IMR-90 (cell line): ENCODE data around the gene LDAH. TPM values are rescaled to one million over a fixed set of nuclear protein-coding genes. Genes with fewer than 3 reads are reported as not detected.

Experiments
- ATAC-seq: fragments of 200-7000 bp; cut with Tn5 transposase; 2 replicates; pipeline ENCODE4 v1.9.1; 2020; ENCODE audit warnings: low read depth, mild to moderate bottlenecking, moderate library complexity
- BruUV-seq: library from RNA; stranded (reverse); fragments of 400-500 nt; replicated peaks from 2 replicates; lab custom pipeline; 2021; lab: Mats Ljungman, UMichigan
- CTCF ChIA-PET: fragments of 300-600 bp; formaldehyde crosslinking; extraction: SDS; loops from one replicate; lab custom pipeline; 2021; ENCODE audit warnings: antibody characterized with exemption; lab: Yijun Ruan, JAX
- POLR2A ChIA-PET: fragments of 300-600 bp; sonication (Branson Sonifier 250); formaldehyde crosslinking; loops from one replicate; lab custom pipeline; 2022; ENCODE audit warnings: antibody characterized with exemption; ENCODE audit not compliant: unreplicated experiment; lab: Charles Lee
- DNase-seq: peaks from one replicate; pipeline ENCODE4 v3.0.0; 2013
- H2AFZ ChIP-seq: replicated peaks from 2 replicates; pipeline ENCODE3; 2013; ENCODE audit warnings: low read length, mild to moderate bottlenecking; ENCODE audit not compliant: poor library complexity
- H2AK5ac ChIP-seq: 2 replicates; pipeline ENCODE4 v1.6.1; 2013; ENCODE audit warnings: low read depth, low read length, inconsistent platforms
- H2AK9ac ChIP-seq: replicated peaks from 2 replicates; pipeline ENCODE3; 2013; ENCODE audit warnings: mild to moderate bottlenecking, low read depth, low read length, moderate library complexity; ENCODE audit not compliant: poor library complexity
- H2BK120ac ChIP-seq: 2 replicates; pipeline ENCODE4 v1.6.1; 2013; ENCODE audit warnings: low read depth, low read length, inconsistent platforms
- H2BK15ac ChIP-seq: 3 replicates; pipeline ENCODE4 v1.6.1; 2013; ENCODE audit warnings: low read depth, low read length, inconsistent platforms
- H2BK20ac ChIP-seq: 2 replicates; pipeline ENCODE4 v1.6.1; 2013; ENCODE audit warnings: low read depth, mild to moderate bottlenecking, inconsistent platforms, low read length, moderate library complexity
- H2BK5ac ChIP-seq: 2 replicates; pipeline ENCODE4 v1.6.1; 2013; ENCODE audit warnings: mild to moderate bottlenecking, low read depth, low read length, inconsistent platforms; ENCODE audit not compliant: poor library complexity, severe bottlenecking
- H3K14ac ChIP-seq: replicated peaks from 2 replicates; pipeline ENCODE4 v1.6.1; 2013; ENCODE audit warnings: low read depth, low read length, inconsistent platforms
- H3K18ac ChIP-seq: 2 replicates; pipeline ENCODE4 v1.6.1; 2013; ENCODE audit warnings: low read depth, low read length, control low read depth
- H3K23ac ChIP-seq: 2 replicates; pipeline ENCODE4 v1.6.1; 2013; ENCODE audit warnings: low read depth, low read length, inconsistent platforms
- H3K27ac ChIP-seq: 2 replicates; pipeline ENCODE4 v1.5.1; 2013; ENCODE audit warnings: mild to moderate bottlenecking, control low read depth, low read length; ENCODE audit not compliant: insufficient read depth
- H3K27me3 ChIP-seq: 2 replicates; pipeline ENCODE4 v1.6.1; 2013; ENCODE audit warnings: low read length; ENCODE audit not compliant: control insufficient read depth, insufficient read depth
- H3K36me3 ChIP-seq: 2 replicates; pipeline ENCODE4 v1.6.1; 2013; ENCODE audit warnings: low read length, mixed read lengths; ENCODE audit not compliant: control insufficient read depth, insufficient read depth
- H3K4ac ChIP-seq: 2 replicates; pipeline ENCODE4 v1.6.1; 2013; ENCODE audit warnings: low read depth, low read length, inconsistent platforms
- H3K4me1 ChIP-seq: 2 replicates; pipeline ENCODE4 v1.6.1; 2013; ENCODE audit warnings: low read length, mixed read lengths; ENCODE audit not compliant: control insufficient read depth, insufficient read depth
- H3K4me2 ChIP-seq: 2 replicates; pipeline ENCODE4 v1.6.1; 2013; ENCODE audit warnings: low read depth, mild to moderate bottlenecking, control low read depth, low read length, moderate library complexity
- H3K4me3 ChIP-seq: 2 replicates; pipeline ENCODE4 v1.5.1; 2013; ENCODE audit warnings: low read depth, mild to moderate bottlenecking, control low read depth, low read length, moderate library complexity; ENCODE audit not compliant: insufficient read depth
- H3K56ac ChIP-seq: 2 replicates; pipeline ENCODE4 v1.6.1; 2013; ENCODE audit warnings: low read length, inconsistent platforms; ENCODE audit not compliant: insufficient read depth; ENCODE audit errors: extremely low read depth
- H3K79me1 ChIP-seq, 2 experiments: 2 replicates each; pipeline ENCODE4 v1.6.1; 2013; ENCODE audit warnings: low read length in 2 of 2, inconsistent platforms in 1 of 2, low read depth in 1 of 2
- H3K9ac ChIP-seq: 2 replicates; pipeline ENCODE4 v1.6.1; 2013; ENCODE audit warnings: low read depth, low read length, control low read depth
- H3K9me1 ChIP-seq: 2 replicates; pipeline ENCODE4 v1.6.1; 2013; ENCODE audit warnings: low read length, inconsistent platforms; ENCODE audit not compliant: insufficient read depth
- H3K9me3 ChIP-seq: 2 replicates; pipeline ENCODE4 v1.6.1; 2013; ENCODE audit warnings: low read length; ENCODE audit not compliant: control insufficient read depth, insufficient read depth
- H4K20me1 ChIP-seq: 2 replicates; pipeline ENCODE4 v1.6.1; 2013; ENCODE audit warnings: low read length, inconsistent platforms; ENCODE audit not compliant: insufficient read depth
- H4K5ac ChIP-seq: 2 replicates; pipeline ENCODE4 v1.6.1; 2013; ENCODE audit warnings: mild to moderate bottlenecking, low read depth, low read length, control low read depth
- H4K8ac ChIP-seq, 2 experiments: 2 replicates each; pipeline ENCODE4 v1.6.1; 2013; ENCODE audit warnings: low read depth in 2 of 2, low read length in 2 of 2, control low read depth in 1 of 2, inconsistent platforms in 1 of 2
- H4K91ac ChIP-seq: 2 replicates; pipeline ENCODE4 v1.6.1; 2013; ENCODE audit warnings: low read depth, low read length, inconsistent platforms; ENCODE audit not compliant: insufficient read depth
- BHLHE40 ChIP-seq: fragments of 150-350 bp; IDR thresholded peaks from 2 replicates; pipeline ENCODE4 v1.6.1; 2016; ENCODE audit warnings: mild to moderate bottlenecking, low read depth, low read length
- CEBPB ChIP-seq: IDR thresholded peaks from 2 replicates; pipeline ENCODE4 v1.6.1; 2012; ENCODE audit warnings: low read depth, low read length, improper control_type of control experiment
- CHD1 ChIP-seq: IDR thresholded peaks from 2 replicates; pipeline ENCODE4 v1.6.1; 2012; ENCODE audit warnings: low read depth, low read length, improper control_type of control experiment
- FOS ChIP-seq: fragments of 150-350 bp; IDR thresholded peaks from 2 replicates; pipeline ENCODE4 v1.6.1; 2016; ENCODE audit warnings: low read depth, low read length
- MAFK ChIP-seq: IDR thresholded peaks from 2 replicates; pipeline ENCODE4 v1.6.1; 2012; ENCODE audit warnings: low read depth, low read length, improper control_type of control experiment
- MAZ ChIP-seq: IDR thresholded peaks from 2 replicates; pipeline ENCODE4 v1.6.1; 2012; ENCODE audit warnings: low read depth, mild to moderate bottlenecking, low read length, improper control_type of control experiment, moderate library complexity, borderline replicate concordance
- MXI1 ChIP-seq: IDR thresholded peaks from 2 replicates; pipeline ENCODE4 v1.6.1; 2012; ENCODE audit warnings: low read depth, mild to moderate bottlenecking, low read length, moderate library complexity, borderline replicate concordance
- NFE2L2 ChIP-seq: fragments of 150-350 bp; IDR thresholded peaks from 2 replicates; pipeline ENCODE4 v1.6.1; 2016; ENCODE audit warnings: low read depth, mild to moderate bottlenecking, low read length
- POLR2A ChIP-seq: IDR thresholded peaks from 2 replicates; pipeline ENCODE4 v1.6.1; 2012; ENCODE audit warnings: mild to moderate bottlenecking, low read depth, low read length
- RAD21 ChIP-seq: IDR thresholded peaks from 2 replicates; pipeline ENCODE4 v1.6.1; 2012; ENCODE audit warnings: low read length, improper control_type of control experiment
- RCOR1 ChIP-seq: IDR thresholded peaks from 2 replicates; pipeline ENCODE4 v1.6.1; 2012; ENCODE audit warnings: mild to moderate bottlenecking, low read length, improper control_type of control experiment; ENCODE audit not compliant: insufficient replicate concordance
- RFX5 ChIP-seq: IDR thresholded peaks from 2 replicates; pipeline ENCODE4 v1.8.0; 2012; ENCODE audit warnings: low read depth, mild to moderate bottlenecking, low read length, moderate library complexity
- SMC3 ChIP-seq: fragments of 150-350 bp; IDR thresholded peaks from 2 replicates; pipeline ENCODE4 v1.6.1; 2016; ENCODE audit warnings: low read depth, mild to moderate bottlenecking, antibody characterized with exemption, low read length, moderate library complexity
- WGBS, 2 experiments: methylation state at CpG; one replicate each; pipeline versions ENCODE4 v1.1.5 to v1.1.7; 2013; ENCODE audit warnings: missing lambda C conversion rate in 2 of 2; ENCODE audit not compliant: insufficient read length in 1 of 2; ENCODE audit errors: extremely low coverage in 2 of 2; 5-methylcytosine and 5-hydroxymethylcytosine counted together
- dilution Hi-C: fragments of 300-500 bp; cut with HindIII; formaldehyde crosslinking; loops from one replicate; pipeline ENCODE4 v1.14.3; 2018; ENCODE audit warnings: low sequenced_read_pairs; ENCODE audit not compliant: unreplicated experiment
- in situ Hi-C: fragments of 300-500 bp; cut with MboI; formaldehyde crosslinking; loops from 3 replicates; pipeline ENCODE4 v1.14.3; 2019; ENCODE audit warnings: low sequenced_read_pairs, inconsistent platforms, mixed read lengths
- intact Hi-C: fragments of 100-400 bp; cut with micrococcal nuclease; formaldehyde crosslinking; loops from 2 replicates; pipeline ENCODE4 v1.10.0; 2022
- polyA plus RNA-seq, 3 experiments: library from polyadenylated mRNA; depleted of rRNA; stranded (reverse); fragments of >200 nt; gene quantifications; 2 replicates each; pipeline ENCODE4 v1.2.3, GENCODE V29; 2012; ENCODE audit warnings: low replicate concordance in 1 of 3
- total RNA-seq: library from RNA; depleted of rRNA; stranded (reverse); fragments of >200 nt; gene quantifications from 2 replicates; pipeline ENCODE4 v1.2.3, GENCODE V29; 2012
- TF ChIP-seq, protein P1 (sequence below): fragments of 150-350 bp; IDR thresholded peaks from 2 replicates; pipeline ENCODE4 v1.6.1; 2017; ENCODE audit warnings: mild to moderate bottlenecking, antibody characterized with exemption, low read length, low read depth
- TF ChIP-seq, protein P2 (sequence below): conservative IDR thresholded peaks from 2 replicates; pipeline ENCODE4 v1.5.1; 2012; ENCODE audit warnings: mild to moderate bottlenecking, low read depth, low read length, improper control_type of control experiment
- TF ChIP-seq, protein P3 (sequence below): fragments of 150-350 bp; IDR thresholded peaks from 2 replicates; pipeline ENCODE4 v1.6.1; 2016; ENCODE audit warnings: low read depth, mild to moderate bottlenecking, low read length, moderate library complexity, borderline replicate concordance

LDAH gene
- total and polyA plus RNA-seq, 2 of the 4 experiments (the other 2 are of a cell fraction), result 12.1 to 31.7 TPM

DNA sequence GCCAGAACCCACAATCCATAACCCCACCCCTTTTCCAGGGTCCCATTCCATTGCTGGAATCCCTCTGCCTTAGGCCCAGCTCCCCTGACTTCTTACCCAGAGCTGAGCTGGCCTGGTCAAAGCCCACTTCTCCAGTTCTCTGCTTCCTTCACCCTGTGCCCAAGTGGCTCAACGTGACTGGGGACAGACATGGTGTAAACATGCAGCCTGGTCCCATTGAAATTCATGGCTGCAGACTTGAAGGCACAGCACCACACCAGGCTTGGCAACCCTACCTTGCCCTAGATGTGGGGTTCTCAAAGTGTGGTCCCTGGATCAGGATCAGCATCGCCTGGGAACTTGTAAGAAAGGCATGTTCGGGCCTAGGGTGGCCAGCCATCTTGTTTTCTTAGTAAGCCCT, 175.7 kb downstream of the LDAH start:
- Histone ChIP-seq H3K23ac (no peak overlapping the region), H3K14ac (no peak overlapping the region), H3K4me3 (no peak overlapping the region), H3K27ac (no peak overlapping the region), H2AFZ (no peak overlapping the region), H4K20me1 (peaks cover 13% of the 10 kb centered on the region; the same call in 1 of the 2 replicates), H3K56ac (no peak overlapping the region), H2AK5ac (no peak overlapping the region), H2BK20ac (no peak overlapping the region), H2BK120ac (no peak overlapping the region), H2BK15ac (no peak overlapping the region), H3K36me3 (peaks cover 14% of the 10 kb centered on the region; the same call in 1 of the 2 replicates), H3K4ac (no peak overlapping the region), H2AK9ac (no peak overlapping the region), H3K9me1 (peaks cover 9% of the 10 kb centered on the region), H3K4me2 (no peak overlapping the region), H4K8ac (no peak overlapping the region), H3K9ac (no peak overlapping the region), H3K4me1 (peaks cover 9% of the 10 kb centered on the region), H4K91ac (no peak overlapping the region), H3K9me3 (no peaks in the 10 kb centered on the region), H3K79me1 (peaks cover 10 to 44% of the 10 kb centered on the region in 2 experiments; a peak in 3 of 4 replicates), H4K5ac (no peak overlapping the region), H3K18ac (no peak overlapping the region), H3K27me3 (no peaks in the 10 kb centered on the region), H2BK5ac (no peak overlapping the region)
- no TSS peak for BruUV-seq
- ChIA-PET POLR2A (no interaction called here), CTCF (no interaction called here)
- WGBS, 2 experiments, result no CpG with 5 or more reads among the region's 3 CpGs
- DNase-seq (no peak), ATAC-seq (no peak)
- in situ Hi-C loops, result no loop called here
- dilution Hi-C loops, result loop anchor here (25.0 kb wide), 1 partner anchor 260 kb away; no protein-coding TSS in a partner anchor
- intact Hi-C loops, result no loop called here
- no peak for TF ChIP-seq CHD1
- no peak for TF ChIP-seq RCOR1
- no peak for TF ChIP-seq MAZ
- no peak for TF ChIP-seq NFE2L2
- TF ChIP-seq, protein P1, sequence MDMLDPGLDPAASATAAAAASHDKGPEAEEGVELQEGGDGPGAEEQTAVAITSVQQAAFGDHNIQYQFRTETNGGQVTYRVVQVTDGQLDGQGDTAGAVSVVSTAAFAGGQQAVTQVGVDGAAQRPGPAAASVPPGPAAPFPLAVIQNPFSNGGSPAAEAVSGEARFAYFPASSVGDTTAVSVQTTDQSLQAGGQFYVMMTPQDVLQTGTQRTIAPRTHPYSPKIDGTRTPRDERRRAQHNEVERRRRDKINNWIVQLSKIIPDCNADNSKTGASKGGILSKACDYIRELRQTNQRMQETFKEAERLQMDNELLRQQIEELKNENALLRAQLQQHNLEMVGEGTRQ, result no peak
- TF ChIP-seq MXI1, result no peak
- TF ChIP-seq, protein P2, sequence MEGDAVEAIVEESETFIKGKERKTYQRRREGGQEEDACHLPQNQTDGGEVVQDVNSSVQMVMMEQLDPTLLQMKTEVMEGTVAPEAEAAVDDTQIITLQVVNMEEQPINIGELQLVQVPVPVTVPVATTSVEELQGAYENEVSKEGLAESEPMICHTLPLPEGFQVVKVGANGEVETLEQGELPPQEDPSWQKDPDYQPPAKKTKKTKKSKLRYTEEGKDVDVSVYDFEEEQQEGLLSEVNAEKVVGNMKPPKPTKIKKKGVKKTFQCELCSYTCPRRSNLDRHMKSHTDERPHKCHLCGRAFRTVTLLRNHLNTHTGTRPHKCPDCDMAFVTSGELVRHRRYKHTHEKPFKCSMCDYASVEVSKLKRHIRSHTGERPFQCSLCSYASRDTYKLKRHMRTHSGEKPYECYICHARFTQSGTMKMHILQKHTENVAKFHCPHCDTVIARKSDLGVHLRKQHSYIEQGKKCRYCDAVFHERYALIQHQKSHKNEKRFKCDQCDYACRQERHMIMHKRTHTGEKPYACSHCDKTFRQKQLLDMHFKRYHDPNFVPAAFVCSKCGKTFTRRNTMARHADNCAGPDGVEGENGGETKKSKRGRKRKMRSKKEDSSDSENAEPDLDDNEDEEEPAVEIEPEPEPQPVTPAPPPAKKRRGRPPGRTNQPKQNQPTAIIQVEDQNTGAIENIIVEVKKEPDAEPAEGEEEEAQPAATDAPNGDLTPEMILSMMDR, result no peak
- TF ChIP-seq SMC3, result no peak
- no peak for TF ChIP-seq RFX5
- TF ChIP-seq RAD21, result no peak
- TF ChIP-seq, protein P3, sequence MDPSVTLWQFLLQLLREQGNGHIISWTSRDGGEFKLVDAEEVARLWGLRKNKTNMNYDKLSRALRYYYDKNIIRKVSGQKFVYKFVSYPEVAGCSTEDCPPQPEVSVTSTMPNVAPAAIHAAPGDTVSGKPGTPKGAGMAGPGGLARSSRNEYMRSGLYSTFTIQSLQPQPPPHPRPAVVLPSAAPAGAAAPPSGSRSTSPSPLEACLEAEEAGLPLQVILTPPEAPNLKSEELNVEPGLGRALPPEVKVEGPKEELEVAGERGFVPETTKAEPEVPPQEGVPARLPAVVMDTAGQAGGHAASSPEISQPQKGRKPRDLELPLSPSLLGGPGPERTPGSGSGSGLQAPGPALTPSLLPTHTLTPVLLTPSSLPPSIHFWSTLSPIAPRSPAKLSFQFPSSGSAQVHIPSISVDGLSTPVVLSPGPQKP, result no peak
- no peak for TF ChIP-seq CEBPB
- TF ChIP-seq BHLHE40, result no peak
- no peak for TF ChIP-seq FOS
- TF ChIP-seq POLR2A, result no peak
- no peak for TF ChIP-seq MAFK
